ENCODE measurements around the gene ITLN1. TPM values are rescaled to one million over a fixed set of nuclear protein-coding genes. Genes with fewer than 3 reads are reported as not detected.

Gene ITLN1
- total and polyA plus RNA-seq, 9 donors = 0.48 to 1,183 (median 4.5) TPM

GRCh38 chr1:160838888-160839287, 46.1 kb downstream of the ITLN1 start:
- TF ChIP-seq POLR2A (IDR thresholded peaks at IDR 0.05) (no peak), EP300 (IDR thresholded peaks at IDR 0.05) (no peak), CTCF (IDR thresholded peaks at IDR 0.05) (no peak)
- Histone ChIP-seq H3K27me3 (no peaks in the 10 kb centered on the region), H3K9me3 (no peaks in the 10 kb centered on the region), H3K4me3 (no peak overlapping the region), H3K4me1 (ENCODE audit: insufficient read depth) (peaks cover 4% of the 10 kb centered on the region), H3K27ac (no peak overlapping the region), H3K36me3 (no peaks in the 10 kb centered on the region)
- WGBS, 3 donors = 65 to 77% (median 66%) methylated on average over 7 of the region's 7 CpGs
- intact Hi-C loops (cut with DNase I) = loop anchor here in 2 of 4 donors (5.0 to 10.0 kb wide), 2 partner anchors 113 to 256 kb away; partner anchors contain the start of genes ITLN2 (in 1 of the 2) and KLHDC9 (in 1 of the 2)
- DNase-seq = no peak

DNA sequence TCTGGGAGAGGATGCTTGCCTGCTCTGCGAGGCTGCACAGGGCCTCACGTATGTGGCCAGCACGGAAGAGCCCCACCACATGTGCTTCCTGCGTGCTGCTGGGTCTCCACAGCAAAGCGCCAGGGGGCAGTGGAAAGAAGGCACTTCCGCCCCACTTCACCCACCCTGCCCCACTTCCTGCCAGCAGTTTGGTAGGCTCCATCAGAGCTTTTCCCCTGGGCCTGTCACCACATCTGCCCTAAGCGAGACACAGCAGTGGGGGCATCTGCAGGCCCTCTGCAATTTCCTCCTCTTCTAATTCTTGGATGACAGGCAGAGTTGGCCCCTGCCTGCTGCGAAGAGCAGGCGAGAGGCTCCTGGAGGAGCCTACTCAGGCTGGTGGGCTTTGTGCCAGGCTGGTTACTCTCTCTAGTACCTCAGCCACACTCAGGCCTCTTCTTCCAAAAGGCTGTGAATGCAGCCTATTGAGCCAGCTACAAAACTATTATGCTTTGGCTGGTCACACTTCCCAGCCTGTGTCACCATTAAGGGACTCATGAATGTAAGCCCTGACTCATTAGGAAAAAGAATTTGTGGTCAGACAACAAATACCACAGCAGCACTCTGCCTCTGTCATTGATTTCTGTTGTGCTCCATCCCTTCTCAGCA, 47.3 kb downstream of the ITLN1 start:
- Histone ChIP-seq H3K4me1 (ENCODE audit: insufficient read depth) (peaks cover 4% of the 10 kb centered on the region), H3K36me3 (no peaks in the 10 kb centered on the region), H3K27me3 (no peaks in the 10 kb centered on the region), H3K27ac (no peak overlapping the region), H3K4me3 (no peak overlapping the region), H3K9me3 (no peaks in the 10 kb centered on the region)
- peak in 4 of 5 donors; percentile 23 to 64 (median 30) for DNase-seq
- intact Hi-C loops (cut with DNase I) = loop anchor here in 2 of 4 donors (5.0 to 10.0 kb wide), 2 partner anchors 115 to 257 kb away; partner anchors contain the start of genes ITLN2 (in 1 of the 2) and KLHDC9 (in 1 of the 2)
- WGBS, 3 donors = 81 to 93% (median 84%) methylated on average over 9 of the region's 9 CpGs
- no peak for TF ChIP-seq POLR2A (IDR thresholded peaks at IDR 0.05)
- TF ChIP-seq EP300 (IDR thresholded peaks at IDR 0.05) = no peak
- no peak for TF ChIP-seq CTCF (IDR thresholded peaks at IDR 0.05)

DNA sequence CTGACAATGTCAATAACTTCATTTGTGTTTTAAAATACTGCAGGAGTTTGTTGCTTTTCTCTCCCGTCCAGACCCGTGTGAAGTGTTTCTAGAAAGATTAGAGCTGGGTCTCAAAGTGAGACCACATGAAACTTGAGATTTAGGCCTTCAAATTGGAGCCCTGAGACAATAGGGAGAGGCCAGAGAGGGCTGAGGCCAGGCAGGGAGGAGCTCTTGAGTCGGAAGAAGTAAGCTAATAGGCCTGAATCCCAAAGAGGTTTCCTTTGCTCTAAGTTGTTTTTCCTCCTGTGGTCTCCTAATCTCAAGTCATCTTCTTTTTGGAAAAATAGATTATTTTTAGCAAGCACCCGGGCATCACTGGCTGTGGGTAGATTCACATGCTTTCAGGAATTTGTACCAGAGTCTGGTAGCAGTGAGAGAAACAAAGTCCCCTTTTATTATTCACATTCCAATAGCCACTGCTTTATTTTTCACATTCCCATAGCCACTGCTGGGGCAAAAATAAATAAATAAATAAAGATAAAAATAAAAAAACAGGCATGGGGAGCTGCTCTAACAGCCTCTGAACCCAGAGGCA, 47.9 kb downstream of the ITLN1 start:
- intact Hi-C loops (cut with DNase I) = loop anchor here in 2 of 4 donors (5.0 to 10.0 kb wide), 2 partner anchors 115 to 258 kb away; partner anchors contain the start of genes ITLN2 (in 1 of the 2) and KLHDC9 (in 1 of the 2)
- Histone ChIP-seq H3K4me3 (no peak overlapping the region), H3K9me3 (no peaks in the 10 kb centered on the region), H3K27me3 (no peaks in the 10 kb centered on the region), H3K36me3 (no peaks in the 10 kb centered on the region), H3K27ac (no peak overlapping the region), H3K4me1 (ENCODE audit: insufficient read depth) (peaks cover 4% of the 10 kb centered on the region)
- DNase-seq = no peak
- no peak for TF ChIP-seq CTCF (IDR thresholded peaks at IDR 0.05)
- 39 to 43% (median 41%) methylated on average over 4 of the region's 4 CpGs for WGBS, 3 donors

DNA sequence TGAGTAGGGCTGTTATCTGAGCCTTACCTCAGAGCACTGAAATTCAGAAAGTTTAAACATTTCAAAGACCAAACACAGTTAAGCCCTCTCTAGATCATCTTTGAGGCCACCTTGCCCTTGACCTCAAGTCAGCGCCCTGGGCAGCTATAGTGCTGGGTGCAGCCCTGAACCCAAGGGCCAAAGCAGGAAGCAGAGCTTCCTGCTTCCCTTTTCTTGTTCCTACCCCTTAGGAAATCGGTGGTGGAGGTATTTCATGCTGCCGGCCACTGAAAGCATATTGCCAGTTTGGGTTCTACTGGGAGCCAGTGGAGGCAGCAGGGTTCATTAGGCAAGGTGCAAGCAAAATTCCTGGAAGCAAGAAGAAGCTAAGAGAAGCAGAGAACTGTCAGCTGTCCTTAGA, 48.4 kb downstream of the ITLN1 start:
- no peaks in the 10 kb centered on the region for H3K9me3 ChIP-seq
- 45 to 74% (median 64%) methylated on average over 3 of the region's 3 CpGs for WGBS, 3 donors
- H3K4me3 ChIP-seq = no peak overlapping the region
- no peaks in the 10 kb centered on the region for H3K36me3 ChIP-seq
- TF ChIP-seq POLR2A (IDR thresholded peaks at IDR 0.05) = no peak
- TF ChIP-seq EP300 (IDR thresholded peaks at IDR 0.05) = no peak
- TF ChIP-seq CTCF (IDR thresholded peaks at IDR 0.05) = no peak
- H3K27ac ChIP-seq = no peak overlapping the region
- no peaks in the 10 kb centered on the region for H3K27me3 ChIP-seq
- H3K4me1 ChIP-seq (ENCODE audit: insufficient read depth) = peaks cover 4% of the 10 kb centered on the region
- intact Hi-C loops (cut with DNase I) = loop anchor here in 2 of 4 donors (5.0 to 10.0 kb wide), 2 partner anchors 116 to 258 kb away; partner anchors contain the start of genes ITLN2 (in 1 of the 2) and KLHDC9 (in 1 of the 2)
- DNase-seq = no peak

Measured in ovary (tissue), 9 donors.